GM12892 (cell line): ENCODE results near the gene VPS39.

Experiments
- POLR2A ChIP-seq: IDR thresholded peaks from 2 replicates; pipeline ENCODE4 v1.6.1; 2011; ENCODE audit warnings: low read depth, low read length, control low read depth
- POLR2AphosphoS5 ChIP-seq: IDR thresholded peaks from 2 replicates; pipeline ENCODE4 v1.6.1; 2011; ENCODE audit warnings: low read depth, low read length, control low read depth

DNA sequence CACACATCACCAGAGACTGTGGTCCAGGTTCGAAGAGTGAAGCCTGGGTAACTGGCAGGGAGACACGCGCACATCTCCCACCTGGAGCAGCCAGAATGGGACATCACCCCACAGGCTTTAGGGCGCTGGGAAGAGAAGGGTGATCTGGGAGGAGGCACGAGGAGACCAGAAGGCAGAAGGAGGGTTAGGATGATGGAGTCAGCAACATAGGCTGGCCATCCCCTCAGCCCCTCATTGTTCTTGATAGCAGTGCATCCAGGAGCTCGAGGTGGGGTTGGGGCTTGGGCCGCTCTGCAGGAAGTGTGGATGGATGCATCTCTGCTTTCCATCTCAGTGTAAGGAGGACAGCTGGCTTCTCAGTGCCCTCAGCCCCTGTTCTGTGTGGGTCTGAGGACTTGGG, 66.9 kb downstream of the VPS39 start:
- no peak for TF ChIP-seq POLR2A
- no peak for TF ChIP-seq POLR2AphosphoS5
